MCF 10A (cell line): Measurements from ENCODE around the gene PEX19. TPM values are rescaled to one million over a fixed set of nuclear protein-coding genes. Genes with fewer than 3 reads are reported as not detected.

Experiments used
- BruUV-seq: library from RNA; stranded (reverse); fragments of 400-500 nt; replicated peaks from 2 replicates; lab custom pipeline; 2021; lab: Mats Ljungman, UMichigan
- CTCF ChIA-PET: fragments of 300-600 bp; sonication (Branson Sonifier 250); formaldehyde crosslinking; extraction: SDS; loops from one replicate; lab custom pipeline; 2021; ENCODE audit warnings: antibody characterized with exemption, inconsistent platforms; lab: Yijun Ruan, JAX
- POLR2A ChIA-PET: fragments of 300-600, 350-650 bp; sonication (Branson Sonifier 250); formaldehyde crosslinking; extraction: SDS; loops from one replicate; lab custom pipeline; 2020; ENCODE audit warnings: antibody characterized with exemption, inconsistent platforms; lab: Yijun Ruan, JAX
- DNase-seq: peaks from one replicate; pipeline ENCODE4 v3.0.0-alpha.2; 2018; ENCODE audit not compliant: unreplicated experiment
- H3K27ac Mint-ChIP-seq: one replicate; pipeline ENCODE4 v1.8.0; 2022; ENCODE audit warnings: mild to moderate bottlenecking, low read depth, mixed read lengths; ENCODE audit not compliant: unreplicated experiment
- H3K27me3 Mint-ChIP-seq: one replicate; pipeline ENCODE4 v1.8.0; 2022; ENCODE audit warnings: mixed read lengths; ENCODE audit not compliant: insufficient read depth, unreplicated experiment
- H3K36me3 Mint-ChIP-seq: one replicate; pipeline ENCODE4 v1.8.0; 2022; ENCODE audit warnings: mild to moderate bottlenecking, moderate library complexity, mixed read lengths; ENCODE audit not compliant: insufficient read depth, unreplicated experiment
- H3K4me1 Mint-ChIP-seq: one replicate; pipeline ENCODE4 v1.8.0; 2022; ENCODE audit warnings: mixed read lengths; ENCODE audit not compliant: insufficient read depth, unreplicated experiment
- H3K4me3 Mint-ChIP-seq: one replicate; pipeline ENCODE4 v1.8.0; 2022; ENCODE audit warnings: mild to moderate bottlenecking, moderate library complexity, mixed read lengths; ENCODE audit not compliant: unreplicated experiment
- H3K9me3 Mint-ChIP-seq: one replicate; pipeline ENCODE4 v1.8.0; 2022; ENCODE audit warnings: mixed read lengths; ENCODE audit not compliant: unreplicated experiment
- intact Hi-C: fragments of 100-400 bp; cut with micrococcal nuclease; formaldehyde crosslinking; loops from 2 replicates; pipeline ENCODE4 v1.14.1; 2022
- total RNA-seq: library from RNA; stranded (reverse); gene quantifications from 2 replicates; pipeline ENCODE4 v1.2.3, GENCODE V29; 2022
- TF ChIP-seq, protein P1 (sequence below): fragments of 200-600 bp; IDR thresholded peaks from one replicate; pipeline ENCODE4 v1.8.0; 2022; ENCODE audit warnings: antibody characterized with exemption, mild to moderate bottlenecking; ENCODE audit not compliant: unreplicated experiment

PEX19 gene
- total RNA-seq, 1 experiment from 2014 or later = 61.2 TPM

DNA sequence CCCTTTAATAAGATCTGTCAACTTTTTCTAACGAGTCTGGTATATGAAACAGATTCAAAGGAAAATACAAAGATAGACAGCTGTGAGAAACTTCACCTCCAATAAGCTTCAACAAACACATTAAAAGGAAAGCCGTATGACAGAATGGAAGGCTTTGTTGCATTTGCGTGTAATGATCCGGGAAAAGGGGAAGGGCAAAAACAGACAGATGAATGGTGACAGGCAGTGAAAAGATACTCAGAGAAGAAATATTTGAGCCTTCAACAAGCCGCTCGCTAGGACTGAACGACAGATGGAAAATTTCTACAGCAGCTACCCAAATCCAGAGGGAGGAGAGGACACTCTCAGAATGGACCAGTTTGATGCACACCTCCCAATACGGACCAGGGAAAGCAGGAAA lies 43.3 kb upstream of the PEX19 start:
- ChIA-PET POLR2A (interaction anchor here (0.8 to 1.3 kb wide), 4 partner anchors 11 to 22 kb away, joined by 3 to 4 read pairs (median 4); partner anchors contain the start of genes COPA and NCSTN), CTCF (interaction anchor here (0.8 to 5.4 kb wide), 7 partner anchors 12 to 76 kb away, joined by 3 to 46 read pairs (median 4); no protein-coding TSS in a partner anchor)
- Mint-ChIP-seq H3K4me3 (no peak overlapping the region), H3K27ac (no peak overlapping the region), H3K36me3 (peaks cover 96% of the 10 kb centered on the region), H3K27me3 (no peaks in the 10 kb centered on the region), H3K4me1 (no peaks in the 10 kb centered on the region), H3K9me3 (no peaks in the 10 kb centered on the region)
- TF ChIP-seq, protein P1, sequence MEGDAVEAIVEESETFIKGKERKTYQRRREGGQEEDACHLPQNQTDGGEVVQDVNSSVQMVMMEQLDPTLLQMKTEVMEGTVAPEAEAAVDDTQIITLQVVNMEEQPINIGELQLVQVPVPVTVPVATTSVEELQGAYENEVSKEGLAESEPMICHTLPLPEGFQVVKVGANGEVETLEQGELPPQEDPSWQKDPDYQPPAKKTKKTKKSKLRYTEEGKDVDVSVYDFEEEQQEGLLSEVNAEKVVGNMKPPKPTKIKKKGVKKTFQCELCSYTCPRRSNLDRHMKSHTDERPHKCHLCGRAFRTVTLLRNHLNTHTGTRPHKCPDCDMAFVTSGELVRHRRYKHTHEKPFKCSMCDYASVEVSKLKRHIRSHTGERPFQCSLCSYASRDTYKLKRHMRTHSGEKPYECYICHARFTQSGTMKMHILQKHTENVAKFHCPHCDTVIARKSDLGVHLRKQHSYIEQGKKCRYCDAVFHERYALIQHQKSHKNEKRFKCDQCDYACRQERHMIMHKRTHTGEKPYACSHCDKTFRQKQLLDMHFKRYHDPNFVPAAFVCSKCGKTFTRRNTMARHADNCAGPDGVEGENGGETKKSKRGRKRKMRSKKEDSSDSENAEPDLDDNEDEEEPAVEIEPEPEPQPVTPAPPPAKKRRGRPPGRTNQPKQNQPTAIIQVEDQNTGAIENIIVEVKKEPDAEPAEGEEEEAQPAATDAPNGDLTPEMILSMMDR = no peak
- DNase-seq = no peak
- no TSS peak for BruUV-seq
- intact Hi-C loops = no loop called here

DNA sequence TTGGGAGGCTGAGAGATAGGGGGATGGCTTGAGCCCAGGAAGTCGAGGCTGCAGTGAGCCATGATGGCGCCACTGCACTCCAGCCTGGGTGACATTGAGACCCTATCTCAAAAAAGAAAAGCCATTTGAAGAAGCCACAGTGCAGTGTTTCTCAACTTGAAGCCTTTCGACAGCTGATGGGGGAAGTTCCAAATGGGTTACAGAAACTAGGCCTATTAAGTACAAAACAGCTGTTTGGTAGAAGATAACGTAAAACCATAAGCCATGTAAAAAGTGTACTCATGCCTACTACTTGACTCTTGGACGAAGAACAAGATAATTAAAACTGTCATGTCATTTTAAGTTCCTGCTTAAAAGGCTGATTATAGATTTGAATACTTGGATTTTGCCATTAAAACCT lies 41.5 kb upstream of the PEX19 start:
- Mint-ChIP-seq H3K36me3 (peaks cover 94% of the 10 kb centered on the region), H3K4me1 (no peaks in the 10 kb centered on the region)
- BruUV-seq = no TSS peak

DNA sequence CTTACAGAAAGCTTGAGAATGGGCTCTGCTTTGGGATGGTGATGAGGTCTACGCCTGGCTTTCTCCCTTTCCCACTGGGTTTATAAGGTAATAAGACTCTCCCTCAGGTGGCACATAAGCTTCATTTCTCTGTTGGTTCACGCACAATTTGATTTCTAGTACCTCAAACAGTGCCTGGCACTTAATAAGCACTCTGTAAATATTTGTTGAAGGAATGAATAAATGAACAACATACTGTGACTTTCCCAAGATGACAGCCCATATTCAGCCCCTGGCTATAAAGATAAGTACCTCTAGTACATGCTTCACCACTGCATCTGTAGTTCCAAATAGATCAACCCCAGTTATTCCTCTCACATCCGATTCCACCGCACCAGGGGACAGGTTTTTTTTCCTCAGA lies 40.3 kb upstream of the PEX19 start:
- H3K9me3 Mint-ChIP-seq = no peaks in the 10 kb centered on the region
- CTCF ChIA-PET = interaction anchor here (0.6 to 1.0 kb wide), 5 partner anchors 18 to 283 kb away, joined by 3 to 6 read pairs (median 3); partner anchors contain the start of genes COPA and NCSTN
- no peaks in the 10 kb centered on the region for H3K4me1 Mint-ChIP-seq
- peaks cover 94% of the 10 kb centered on the region for H3K36me3 Mint-ChIP-seq
- DNase-seq = no peak
- POLR2A ChIA-PET = interaction anchor here (1.6 kb wide), 1 partner anchor 40 kb away, joined by 3 read pairs; the partner anchor contains the start of gene PEX19
- BruUV-seq = no TSS peak
- no peaks in the 10 kb centered on the region for H3K27me3 Mint-ChIP-seq
- H3K27ac Mint-ChIP-seq = peak overlapping the region; percentile 61
- H3K4me3 Mint-ChIP-seq = no peak overlapping the region
- TF ChIP-seq, protein P1 = no peak
- intact Hi-C loops = no loop called here

More for the DNA sequence above, 41.5 kb upstream of the PEX19 start:
- H3K27me3 Mint-ChIP-seq = no peaks in the 10 kb centered on the region
- ChIA-PET POLR2A (interaction anchor here (1.0 kb wide), 1 partner anchor 15 kb away, joined by 4 read pairs; no protein-coding TSS in a partner anchor), CTCF (interaction anchor here (0.5 to 5.4 kb wide), 3 partner anchors 10 to 35 kb away, joined by 3 to 46 read pairs (median 5); no protein-coding TSS in a partner anchor)
- TF ChIP-seq, protein P1 = no peak
- H3K9me3 Mint-ChIP-seq = no peaks in the 10 kb centered on the region
- H3K4me3 Mint-ChIP-seq = no peak overlapping the region
- no peak overlapping the region for H3K27ac Mint-ChIP-seq
- no peak for DNase-seq
- intact Hi-C loops = no loop called here

DNA sequence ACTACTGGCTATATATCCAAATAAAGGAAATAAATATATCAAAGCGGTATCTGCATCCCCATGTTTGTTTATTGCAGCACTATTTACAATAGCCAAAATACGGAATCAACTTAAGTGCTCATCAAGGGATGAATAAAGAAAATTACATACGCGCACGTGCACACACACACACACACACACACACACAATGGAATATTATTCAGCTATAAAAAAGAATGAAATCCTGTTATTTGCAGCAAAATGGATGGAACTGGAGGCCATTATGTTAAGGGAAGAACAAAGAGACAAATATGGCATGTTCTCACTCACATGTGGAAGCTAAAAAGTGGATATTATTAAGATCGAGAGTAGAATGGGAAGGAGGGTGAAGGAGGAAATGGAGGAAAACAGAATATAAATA lies 37.9 kb upstream of the PEX19 start:
- TF ChIP-seq, protein P1 = no peak
- BruUV-seq = no TSS peak
- Mint-ChIP-seq H3K9me3 (no peaks in the 10 kb centered on the region), H3K27ac (no peak overlapping the region), H3K27me3 (no peaks in the 10 kb centered on the region), H3K4me3 (no peak overlapping the region), H3K36me3 (peaks cover 99% of the 10 kb centered on the region), H3K4me1 (peaks cover 15% of the 10 kb centered on the region)
- CTCF ChIA-PET = interaction anchor here (0.6 to 0.8 kb wide), 2 partner anchors 33 to 276 kb away, joined by 3 to 4 read pairs; no protein-coding TSS in a partner anchor
- POLR2A ChIA-PET = interaction anchor here (0.6 to 1.4 kb wide), 2 partner anchors 39 to 71 kb away, joined by 3 read pairs; partner anchors contain the start of gene PEX19
- no peak for DNase-seq
- intact Hi-C loops = no loop called here
